HG02571 (cell line): ENCODE results near the gene HLA-DMA.
"Not testable (repeated sequence)": the region's sequence is repeated elsewhere in the genome, so short reads cannot be mapped to it uniquely, and the experiment has no call there.

Experiments used
- ATAC-seq: cut with Tn5 transposase; IDR thresholded peaks from one replicate; pipeline ENCODE4 v1.9.1; 2021; ENCODE audit warnings: mild to moderate bottlenecking, moderate library complexity; ENCODE audit not compliant: unreplicated experiment

The HLA-DMA gene

DNA sequence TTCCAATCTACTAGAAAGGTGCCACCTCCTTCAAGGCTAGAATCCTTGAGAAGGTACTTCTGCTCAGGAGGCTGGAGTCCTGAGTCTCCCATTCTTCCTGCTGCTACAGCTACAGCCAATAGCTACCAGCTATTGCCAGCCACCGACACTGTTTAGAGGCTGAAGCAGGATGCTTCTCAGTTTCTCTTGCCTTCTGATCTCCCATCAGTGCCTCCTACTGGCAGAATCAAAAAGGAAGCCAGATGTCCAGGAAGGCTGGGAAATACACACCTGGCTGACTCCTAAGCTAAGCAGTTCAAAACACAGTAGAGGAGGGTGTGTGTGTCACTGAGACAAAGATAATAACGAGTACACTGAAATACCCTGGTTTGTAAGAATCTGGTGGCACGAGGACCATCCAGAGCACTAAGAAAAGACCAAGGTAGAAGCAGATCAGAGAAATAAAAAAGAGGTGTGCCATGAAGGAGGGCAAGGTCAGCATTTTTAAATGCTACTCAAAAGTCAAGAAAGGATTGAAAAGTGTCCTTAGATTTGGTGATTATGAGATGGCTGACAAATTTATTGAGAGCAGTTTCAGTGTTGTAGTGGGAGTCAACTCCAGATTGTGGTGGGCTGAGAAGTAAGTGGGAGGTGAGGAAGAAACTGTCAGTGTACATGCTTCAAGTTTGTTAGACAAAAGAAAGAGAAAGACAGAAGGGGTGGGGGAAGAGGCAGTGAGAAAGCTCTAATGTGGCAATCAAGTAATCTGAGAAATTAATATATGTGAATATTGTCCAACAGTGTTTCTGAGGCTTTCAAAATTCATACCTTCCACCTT lies 2.3 kb upstream of the HLA-DMA start:
- ATAC-seq: no peak

DNA sequence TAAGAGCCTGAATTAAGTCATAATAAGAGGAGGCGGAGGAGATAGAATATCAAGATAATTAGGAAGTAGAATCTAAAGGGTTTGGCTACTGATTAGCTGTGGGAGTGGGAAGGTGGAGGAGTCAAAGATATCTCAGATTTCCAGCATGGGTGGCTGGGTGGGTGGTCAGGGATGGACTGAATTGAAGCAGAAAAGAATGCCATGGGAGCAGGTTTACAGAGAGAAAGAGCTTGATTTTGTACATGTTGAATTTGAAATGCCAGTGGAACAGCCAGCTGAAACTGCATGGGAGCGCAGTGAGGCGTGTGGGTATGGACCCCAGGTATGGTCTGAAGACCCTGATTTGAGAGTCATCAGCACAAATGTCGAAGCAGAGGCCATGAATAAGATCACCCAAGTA lies 1.4 kb upstream of the HLA-DMA start:
- ATAC-seq: no peak

DNA sequence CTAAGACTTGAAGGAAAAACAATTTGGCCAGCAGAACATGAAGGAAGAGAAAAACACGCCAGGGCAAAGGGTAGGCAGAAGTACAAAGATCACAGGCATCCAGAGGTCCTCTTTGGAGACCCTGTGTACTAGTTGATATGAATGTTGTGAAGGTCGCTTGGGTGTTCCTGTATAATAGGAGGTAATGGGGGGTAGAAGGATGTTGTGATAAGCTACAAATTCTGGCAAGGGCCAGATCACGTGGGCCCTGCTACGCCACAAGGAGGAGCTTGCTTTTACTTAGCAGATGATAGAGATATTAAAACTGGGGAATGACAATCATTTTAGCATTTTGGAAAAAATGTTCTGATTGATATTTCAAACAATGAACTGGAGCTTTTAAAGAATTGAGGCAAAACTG lies 878 bp upstream of the HLA-DMA start:
- no peak for ATAC-seq

DNA sequence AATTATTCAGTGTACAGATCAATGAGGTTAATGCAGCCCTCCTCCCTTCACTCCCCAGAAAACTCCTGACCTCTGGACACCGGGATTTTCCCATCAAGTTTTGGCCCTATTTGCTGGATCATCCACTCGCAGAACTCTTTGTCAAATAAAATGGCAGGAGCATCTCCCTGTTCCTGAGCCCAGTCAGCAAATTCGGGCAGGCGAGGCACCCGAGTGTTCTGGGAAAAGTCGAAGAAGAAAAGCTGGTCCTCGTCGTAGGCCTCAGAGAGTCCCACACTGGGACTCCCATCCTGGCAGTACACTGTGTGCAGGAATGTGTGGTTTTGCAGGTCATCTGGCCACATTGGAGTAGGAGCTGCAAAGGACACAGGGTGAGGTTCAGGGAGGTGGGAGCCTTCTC lies 2.4 kb downstream of the HLA-DMA start:
- no peak for ATAC-seq

DNA sequence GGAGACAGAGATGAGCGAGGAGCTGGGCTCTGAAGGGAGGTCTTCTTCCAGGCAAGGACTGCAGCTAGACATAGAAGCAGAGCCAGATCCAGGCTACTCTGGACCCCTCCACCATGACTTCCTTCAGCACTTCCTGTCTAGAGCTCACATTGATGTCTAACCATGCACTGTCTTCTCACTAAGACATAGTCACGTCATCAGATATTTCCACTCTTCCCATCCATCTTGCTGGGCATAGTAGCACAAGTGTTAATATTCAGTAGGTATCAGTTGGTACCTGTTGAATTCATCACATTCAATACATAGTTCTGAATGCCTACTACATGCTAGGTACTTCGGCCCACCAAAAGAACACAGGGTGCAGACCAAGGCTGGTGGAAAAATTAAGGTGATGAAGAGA lies 2.9 kb downstream of the HLA-DMA start:
- ATAC-seq: no peak

DNA sequence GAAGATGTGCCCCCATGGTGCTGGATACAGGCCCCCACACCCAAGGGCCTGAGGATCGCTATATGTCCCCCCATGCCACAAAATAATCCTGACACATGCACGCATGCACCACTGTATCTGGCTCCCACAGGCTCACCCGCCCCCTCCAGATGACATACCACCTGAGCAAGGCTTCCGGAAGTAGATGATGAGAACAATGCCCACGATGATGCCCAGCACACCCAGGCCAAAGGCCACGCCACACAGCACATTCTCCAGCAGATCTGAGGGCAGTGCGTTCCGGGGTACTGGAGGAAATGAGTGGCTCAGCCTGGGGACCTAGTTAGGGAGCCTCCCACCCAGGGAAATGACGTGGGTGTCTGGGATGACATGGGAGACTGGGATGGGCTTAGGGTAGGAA lies 3.8 kb downstream of the HLA-DMA start:
- ATAC-seq: no peak

DNA sequence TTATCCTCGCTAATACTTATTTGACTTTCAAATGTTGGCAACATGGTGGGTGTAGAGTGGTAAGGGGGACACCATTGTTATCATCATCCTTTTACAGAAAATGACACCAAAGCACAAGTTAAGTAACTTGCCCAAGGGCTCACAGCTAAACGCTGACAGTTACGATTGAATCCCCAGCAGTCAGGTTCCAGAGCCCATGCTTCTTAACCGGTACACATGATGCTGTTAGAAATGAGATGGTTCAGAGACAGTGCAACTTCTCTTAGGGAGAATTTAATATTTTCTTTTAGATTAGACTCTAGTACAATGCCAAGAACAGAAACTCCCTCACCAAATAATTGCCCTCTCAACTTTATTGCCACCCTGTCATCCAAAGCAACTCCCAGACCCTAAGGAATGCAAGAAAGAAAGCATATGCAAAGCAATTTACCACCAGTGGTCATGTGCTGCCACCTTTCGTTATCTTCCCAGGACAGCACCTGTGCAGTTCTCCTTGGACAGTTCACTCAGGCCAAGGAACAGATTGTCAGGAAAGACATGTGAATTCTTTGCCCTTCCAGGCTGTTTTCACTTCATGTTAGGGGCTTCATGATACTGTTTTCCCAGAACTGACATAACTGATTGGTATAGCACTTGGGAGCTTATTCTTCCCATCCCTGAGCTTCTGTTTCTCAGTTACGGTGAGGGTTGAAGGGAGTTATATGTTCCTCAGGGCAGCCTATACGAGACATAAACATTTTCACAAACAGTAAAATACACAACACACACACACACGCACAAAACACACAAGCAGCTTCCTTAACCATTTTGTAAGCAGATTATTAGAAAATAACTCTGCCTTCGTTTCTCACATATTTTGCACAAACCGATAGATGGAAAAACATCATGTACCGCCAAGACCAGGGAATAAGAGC lies 5.1 kb downstream of the HLA-DMA start:
- ATAC-seq: no peak

DNA sequence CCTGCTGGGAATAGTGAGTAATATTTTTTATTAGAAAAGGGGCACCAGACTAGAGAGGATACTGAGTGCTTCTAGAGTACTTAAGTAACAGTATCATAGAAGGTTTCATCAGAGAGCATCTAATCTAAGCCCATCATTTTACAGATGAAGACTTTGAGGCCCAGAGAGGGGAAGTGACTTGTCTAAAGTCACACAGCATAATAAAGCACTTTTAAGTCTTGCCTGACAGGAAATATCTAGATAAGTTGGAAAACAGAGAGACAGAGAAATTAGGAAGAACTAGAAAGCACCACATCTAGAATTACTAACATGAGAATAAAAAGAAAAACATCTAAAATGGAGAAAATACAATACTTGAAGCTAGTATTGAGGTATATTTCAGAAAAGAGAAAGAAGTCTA lies 6.0 kb downstream of the HLA-DMA start:
- no peak for ATAC-seq

DNA sequence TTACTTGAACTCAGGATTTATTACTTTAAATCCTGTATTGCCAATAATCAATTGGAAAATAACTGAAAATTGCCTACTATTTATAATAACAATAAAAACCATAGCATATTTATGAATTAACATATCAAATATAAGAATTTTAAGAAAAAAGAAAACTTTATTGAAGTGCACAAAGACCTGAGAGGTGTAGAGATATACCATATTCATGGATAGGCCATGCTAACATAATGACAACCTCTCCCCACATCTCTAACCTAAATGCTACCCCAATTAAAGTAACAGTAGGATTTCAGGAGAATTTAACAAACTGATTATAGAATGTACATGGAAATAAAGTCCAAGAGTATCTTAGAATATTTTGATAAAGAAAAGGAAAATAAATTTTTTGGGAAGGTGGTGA lies 6.9 kb downstream of the HLA-DMA start:
- ATAC-seq: no peak

DNA sequence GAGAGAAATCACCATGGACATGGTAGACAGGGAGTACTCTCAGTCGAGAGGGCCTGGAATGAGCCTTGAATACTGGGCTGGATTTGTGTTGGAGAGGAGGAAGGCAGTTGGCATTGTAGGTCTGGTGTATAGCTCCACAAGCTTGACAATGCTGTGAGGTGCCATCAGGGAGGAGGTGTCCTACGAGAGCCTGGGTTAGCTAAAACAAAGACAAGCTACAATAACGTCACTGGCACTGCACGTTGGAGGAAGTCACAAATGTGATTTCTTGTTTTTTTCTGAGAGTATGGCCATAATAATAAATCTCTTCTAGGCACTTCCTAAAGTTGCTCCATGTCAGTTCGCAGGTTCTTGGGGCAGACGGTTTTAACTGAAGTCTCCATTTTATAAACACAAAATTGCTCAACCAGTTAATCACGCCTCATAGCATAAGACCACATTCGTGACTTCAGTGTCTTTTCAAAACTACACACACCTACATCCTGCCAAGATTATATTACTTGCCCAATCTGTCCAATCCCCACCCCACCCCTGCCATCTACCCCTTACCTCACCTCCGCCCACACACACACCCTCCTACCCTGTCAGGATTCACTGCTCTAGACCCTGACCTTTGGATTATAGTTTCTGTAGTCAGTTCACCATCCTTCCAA lies 7.7 kb downstream of the HLA-DMA start:
- no peak for ATAC-seq

DNA sequence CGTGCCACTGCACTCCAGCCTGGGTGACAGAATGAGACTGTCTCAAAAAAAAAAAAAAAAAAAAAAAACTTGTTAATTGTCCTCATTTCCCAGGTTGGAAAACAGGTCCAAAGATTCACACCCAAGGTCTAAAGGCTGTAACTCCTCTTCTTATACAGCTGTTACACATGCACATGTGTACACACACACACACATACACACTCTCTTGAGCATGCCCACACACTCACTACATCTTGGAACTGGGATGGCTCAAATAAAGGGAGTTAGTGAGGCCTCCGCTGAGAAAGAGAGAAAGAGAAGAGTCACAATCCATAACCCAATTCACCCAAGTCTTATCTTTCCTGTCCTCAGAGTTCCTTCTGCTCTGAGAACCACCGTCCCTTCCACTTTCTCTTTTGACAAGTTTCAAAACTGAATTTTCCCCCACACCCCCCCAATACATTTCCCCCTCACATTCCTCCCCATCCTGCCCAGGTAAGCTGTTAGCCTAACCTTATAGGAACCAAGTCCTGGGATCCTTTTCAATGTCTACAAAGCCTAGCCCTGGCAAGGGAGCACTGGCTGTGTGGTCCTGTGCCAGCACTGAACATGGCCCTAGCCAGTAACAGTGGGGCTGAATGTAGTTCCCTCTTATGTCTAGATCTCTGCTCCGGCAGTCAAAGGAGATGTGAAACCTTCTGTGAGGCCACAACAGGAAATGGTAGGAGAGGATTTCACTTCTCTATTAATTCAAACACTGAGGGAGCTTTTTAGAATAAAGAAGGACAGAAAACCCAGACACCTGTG lies 8.8 kb downstream of the HLA-DMA start:
- peak; percentile 36 for ATAC-seq

DNA sequence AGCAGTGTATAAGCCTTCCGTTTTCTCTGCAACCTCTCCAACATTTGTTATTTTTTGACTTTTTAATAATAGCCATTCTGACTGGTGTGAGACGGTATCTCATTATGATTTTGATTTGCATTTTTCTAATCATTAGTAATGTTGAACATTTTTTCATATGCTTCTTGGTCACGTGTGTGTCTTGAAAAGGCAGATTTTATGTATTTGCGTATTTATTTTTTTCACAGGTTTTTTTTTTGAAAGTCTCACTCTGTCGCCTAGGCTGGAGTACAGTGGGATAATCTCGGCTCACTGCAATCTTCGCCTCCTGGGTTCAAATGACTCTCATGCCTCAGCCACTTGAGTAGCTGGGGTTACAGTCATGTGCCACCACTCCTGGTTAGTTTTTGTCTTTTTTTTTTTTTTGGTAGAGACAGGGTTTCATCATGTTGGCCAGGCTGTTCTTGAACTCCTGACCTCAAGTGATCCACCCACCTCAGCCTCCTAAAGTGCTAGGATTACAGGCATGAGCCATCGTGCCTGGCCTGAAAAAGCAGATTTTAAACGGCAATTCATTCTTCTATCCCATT lies 10.3 kb downstream of the HLA-DMA start:
- not testable (repeated sequence) for ATAC-seq

DNA sequence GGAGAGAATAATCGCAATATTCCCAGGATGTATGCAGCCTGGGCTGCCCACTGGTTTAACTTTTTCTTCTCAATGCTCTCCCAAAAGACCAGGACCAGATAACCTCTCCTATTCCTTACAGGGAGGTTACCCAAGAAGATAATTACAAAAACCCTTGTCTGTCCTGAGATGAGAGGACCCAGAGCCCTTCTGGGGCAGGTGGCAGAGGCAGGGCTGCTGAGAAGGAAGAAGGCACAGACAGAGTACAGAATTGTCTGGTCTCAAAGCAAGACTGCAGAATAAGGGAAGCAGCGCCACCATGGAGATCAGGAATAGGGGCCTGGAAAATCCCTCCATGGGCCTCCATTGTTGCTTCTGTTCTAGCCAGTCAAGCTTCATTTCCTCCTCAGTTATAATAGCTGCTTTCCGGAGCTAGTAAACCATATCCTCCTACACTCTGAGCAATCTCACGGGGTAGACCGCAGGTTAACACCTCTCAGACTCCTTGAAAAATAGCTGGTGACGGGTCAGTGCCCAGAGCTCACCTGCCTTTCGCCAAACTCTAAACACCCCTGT lies 11.6 kb downstream of the HLA-DMA start:
- ATAC-seq: peak; percentile 45

DNA sequence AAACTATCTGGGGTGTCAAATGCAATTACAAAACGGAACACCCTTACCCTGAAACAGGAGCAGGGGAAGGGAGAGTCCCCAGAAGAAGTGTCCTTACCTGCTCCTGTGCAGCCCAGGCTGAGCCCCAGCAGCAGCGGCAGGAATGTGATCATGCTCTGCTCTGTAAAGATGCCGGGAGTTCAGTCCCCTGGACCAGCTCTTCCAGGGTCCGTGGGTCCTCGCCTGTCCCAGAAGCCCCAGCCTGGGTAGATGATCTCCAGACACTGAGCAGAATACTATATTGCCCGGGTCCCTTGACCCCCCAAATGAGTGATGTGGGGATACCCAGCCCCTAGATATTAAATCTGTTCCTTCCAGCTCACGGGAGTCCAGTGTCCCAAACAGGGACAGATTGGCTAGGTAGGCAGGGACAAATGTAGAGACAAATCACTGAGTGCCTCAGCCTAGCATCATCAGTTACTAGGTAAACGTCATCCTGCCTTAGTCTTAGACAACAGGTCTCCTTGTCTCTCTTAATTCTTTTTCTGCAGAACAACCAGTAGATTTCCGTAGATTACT lies 12.2 kb downstream of the HLA-DMA start, which contains the start of gene HLA-DMB:
TSS of gene HLA-DMB (minus strand) at position 373 of the 558 bp plus-strand sequence. CDS start at position 152, 221 bp downstream.
- ATAC-seq: peak; percentile 56

DNA sequence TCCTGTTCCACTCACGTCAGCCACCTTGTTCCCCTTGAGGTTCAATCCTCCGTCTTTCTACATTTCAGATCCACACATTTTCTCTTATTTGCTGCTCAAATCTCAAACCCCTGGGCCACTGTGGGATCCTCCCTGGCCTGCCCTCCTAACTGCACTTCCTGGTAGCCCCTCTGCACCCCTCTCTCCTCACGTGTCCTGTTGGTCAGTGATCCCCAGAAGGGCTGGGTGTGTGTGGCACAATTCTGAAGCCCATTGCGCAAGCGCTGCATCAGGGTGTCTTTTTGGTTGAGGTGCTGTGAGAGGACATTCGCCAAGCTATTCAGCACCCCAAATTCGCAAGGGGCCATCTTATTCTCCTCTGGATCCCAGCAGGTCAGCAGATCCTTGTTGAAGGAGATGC lies 14.4 kb downstream of the HLA-DMA start:
- no peak for ATAC-seq

DNA sequence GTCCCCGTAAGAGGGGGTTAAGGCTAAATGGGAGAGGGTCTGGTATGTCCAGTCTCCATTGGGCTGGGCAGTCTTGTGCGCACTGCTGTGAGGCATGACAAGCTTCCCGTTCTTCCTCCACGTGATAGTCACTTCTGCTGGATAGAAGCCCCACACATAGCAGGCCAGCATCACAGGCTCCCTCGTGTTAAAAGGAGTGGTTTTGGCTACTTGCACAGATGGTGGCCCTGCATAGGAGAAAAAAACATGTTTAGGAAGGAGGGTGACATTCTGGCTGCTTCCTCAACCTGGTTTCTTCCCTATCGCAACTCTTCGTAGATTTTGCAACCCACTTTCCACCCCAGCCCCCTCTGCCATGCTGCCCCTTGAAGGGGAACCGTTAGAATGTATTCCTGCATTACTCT lies 15.7 kb downstream of the HLA-DMA start:
- no peak for ATAC-seq

DNA sequence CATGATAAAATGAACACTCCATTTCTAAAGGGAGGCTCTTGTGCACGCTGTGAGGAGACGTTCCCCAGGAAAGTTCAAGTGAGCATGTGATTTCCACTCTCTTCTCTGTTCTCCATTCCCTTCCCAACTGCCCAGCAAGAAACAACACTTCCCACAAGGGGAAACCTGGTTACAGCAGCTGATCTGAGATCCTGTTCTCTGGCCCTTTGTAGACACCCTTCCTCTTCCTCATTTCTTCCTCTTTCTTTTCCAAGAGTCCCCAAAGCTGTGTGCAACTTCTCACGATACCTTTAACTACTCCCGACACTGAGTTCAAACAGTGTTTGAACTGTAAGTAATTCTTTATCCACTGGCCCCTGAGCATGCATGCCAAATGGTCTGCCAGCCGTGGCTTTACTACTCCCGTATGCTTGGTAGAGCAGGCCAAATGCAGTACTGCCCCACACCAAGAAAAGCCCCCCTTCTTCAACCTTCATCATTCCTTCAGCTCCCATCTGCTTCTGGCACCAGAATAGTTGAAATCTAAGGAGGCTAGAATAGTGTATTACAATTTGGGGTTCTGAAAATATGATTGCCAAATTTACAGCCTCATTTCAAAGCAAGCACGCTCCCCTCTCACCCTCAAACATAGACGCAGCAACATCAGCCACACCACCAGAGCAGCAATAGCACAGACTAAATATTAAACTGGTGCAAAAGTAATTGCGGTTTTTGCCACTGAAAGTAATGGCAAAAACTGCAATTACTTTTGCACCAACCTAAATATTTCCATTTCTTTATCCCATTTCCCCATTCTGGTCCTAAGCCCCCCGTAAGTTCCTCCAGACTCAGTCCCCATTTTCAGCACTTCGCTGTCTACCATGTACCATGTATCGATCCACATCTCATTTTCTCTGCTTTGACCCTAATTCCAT lies 16.4 kb downstream of the HLA-DMA start:
- ATAC-seq: no peak

DNA sequence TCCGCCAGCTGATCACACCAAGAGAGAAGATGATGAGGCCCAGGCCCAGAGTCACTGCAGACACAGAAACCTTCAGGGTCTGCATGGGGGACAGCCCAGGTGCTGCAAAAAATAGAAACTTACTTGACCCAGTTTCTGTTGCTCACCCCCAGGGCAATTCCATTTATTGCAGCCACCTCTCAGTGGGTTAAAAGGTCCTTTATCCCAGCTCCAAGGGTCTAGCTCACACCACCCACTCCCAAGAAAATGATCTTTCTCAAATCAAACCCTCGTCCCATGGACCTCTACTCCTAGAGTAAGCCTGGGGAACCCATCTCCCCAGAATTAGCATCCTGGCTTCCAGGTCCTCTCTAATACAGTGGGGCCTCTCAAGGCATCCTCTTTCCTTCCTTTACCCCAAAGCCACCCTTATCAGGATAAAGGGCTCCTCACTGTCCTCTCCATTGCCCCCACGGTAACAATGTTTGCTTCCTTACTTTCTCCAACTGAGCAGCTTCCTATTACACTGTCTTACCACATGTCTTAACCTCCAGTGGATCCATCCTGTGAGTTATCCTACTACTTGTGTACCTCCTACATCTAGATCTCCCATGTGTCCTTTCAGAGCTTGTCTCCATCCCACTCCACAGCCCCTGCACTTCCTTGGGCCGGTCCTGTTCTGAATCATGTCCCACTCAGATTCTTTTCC lies 17.2 kb downstream of the HLA-DMA start:
- no peak for ATAC-seq
